Vagina (tissue), 2 donors: Measurements from ENCODE around the gene RAPGEF6.

Experiments
- CTCF ChIP-seq, 3 experiments: fragments of 450-650 bp in 2 of 3; fragments of 200-600 bp in 1 of 3; sonication (generic) in 1 of 3; IDR thresholded peaks; one replicate each; pipeline ENCODE4 v1.5.1; 2017 to 2019; ENCODE audit warnings: antibody characterized with exemption in 3 of 3, mild to moderate bottlenecking in 2 of 3, moderate library complexity in 2 of 3
- POLR2A ChIP-seq, 2 donors: fragments of 450-650 bp; IDR thresholded peaks; one replicate each; pipeline ENCODE4 v1.6.1; 2017; ENCODE audit warnings: antibody characterized with exemption in 2 of 2, mild to moderate bottlenecking in 2 of 2, moderate library complexity in 2 of 2

- no peak for TF ChIP-seq POLR2A (IDR thresholded peaks at IDR 0.05)
- no peak for TF ChIP-seq CTCF (IDR thresholded peaks at IDR 0.05)
Observed at GRCh38 chr5:131450941-131451340, 184.1 kb downstream of the RAPGEF6 start.
